ENCODE data around the gene ATF7IP.

Gene ATF7IP

DNA sequence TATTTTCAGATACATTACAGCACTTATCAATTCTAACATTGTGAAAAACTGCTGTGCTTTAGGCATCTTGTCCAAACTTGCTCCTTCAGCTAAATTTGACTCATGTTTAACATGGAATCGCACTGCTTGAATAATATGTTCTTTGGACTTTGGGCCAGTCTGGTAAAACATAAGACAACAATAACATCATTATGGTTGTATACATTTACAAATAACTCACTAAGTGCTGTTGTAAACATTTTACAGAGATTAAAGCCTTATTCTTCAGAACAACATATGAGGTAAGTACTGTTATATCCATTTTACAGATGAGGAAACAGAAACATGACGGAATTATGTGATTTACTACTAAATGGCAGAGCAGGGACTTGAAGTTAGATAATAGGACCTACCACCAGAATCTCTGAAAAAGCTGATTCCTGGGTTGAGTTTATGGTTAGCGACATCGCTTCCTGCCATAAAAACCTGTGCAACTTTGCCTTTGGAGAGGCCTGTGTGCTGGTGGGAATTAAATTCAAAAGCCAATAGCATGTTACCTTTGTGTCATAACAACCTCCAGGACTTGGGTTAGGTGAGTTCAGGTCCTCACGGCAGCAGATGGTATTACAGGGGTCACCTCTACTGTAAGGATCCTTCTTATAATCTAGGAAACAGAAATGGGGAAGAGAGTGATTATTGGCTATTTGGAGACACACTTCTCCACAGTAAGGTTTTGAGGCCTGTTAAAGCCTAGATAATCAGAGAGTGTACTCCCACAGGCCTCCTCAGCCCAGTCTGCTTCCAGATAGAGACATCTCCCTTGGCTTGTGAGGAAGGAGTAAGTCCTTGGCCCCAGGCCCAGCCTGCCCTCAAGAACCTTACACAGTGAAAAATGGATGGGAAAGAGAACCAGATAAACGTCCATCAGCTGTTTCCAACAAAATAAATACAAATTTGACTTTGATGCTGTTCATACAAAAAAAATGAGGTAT is 140.4 kb downstream of the ATF7IP start:
- no peak for DNase-seq

DNA sequence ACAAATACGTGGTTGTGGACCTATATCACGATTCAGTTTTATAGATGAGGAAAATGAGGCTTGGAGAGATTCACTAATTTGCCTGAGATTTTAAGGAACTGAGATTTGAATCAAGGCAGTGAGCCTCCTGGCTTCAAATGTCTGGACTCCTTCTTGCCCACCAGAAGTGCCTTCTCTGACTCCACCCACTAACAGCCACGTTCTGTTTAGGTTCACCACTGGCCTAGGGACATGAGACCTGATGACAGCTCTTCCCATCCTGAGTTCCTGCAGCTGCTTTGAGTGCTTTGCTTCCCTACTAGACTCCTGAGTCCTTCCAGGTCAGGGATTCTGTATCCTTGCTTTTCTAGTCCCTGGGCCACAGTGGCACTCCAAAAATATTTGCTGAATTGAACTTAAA is 145.1 kb downstream of the ATF7IP start:
- no peak for DNase-seq

DNA sequence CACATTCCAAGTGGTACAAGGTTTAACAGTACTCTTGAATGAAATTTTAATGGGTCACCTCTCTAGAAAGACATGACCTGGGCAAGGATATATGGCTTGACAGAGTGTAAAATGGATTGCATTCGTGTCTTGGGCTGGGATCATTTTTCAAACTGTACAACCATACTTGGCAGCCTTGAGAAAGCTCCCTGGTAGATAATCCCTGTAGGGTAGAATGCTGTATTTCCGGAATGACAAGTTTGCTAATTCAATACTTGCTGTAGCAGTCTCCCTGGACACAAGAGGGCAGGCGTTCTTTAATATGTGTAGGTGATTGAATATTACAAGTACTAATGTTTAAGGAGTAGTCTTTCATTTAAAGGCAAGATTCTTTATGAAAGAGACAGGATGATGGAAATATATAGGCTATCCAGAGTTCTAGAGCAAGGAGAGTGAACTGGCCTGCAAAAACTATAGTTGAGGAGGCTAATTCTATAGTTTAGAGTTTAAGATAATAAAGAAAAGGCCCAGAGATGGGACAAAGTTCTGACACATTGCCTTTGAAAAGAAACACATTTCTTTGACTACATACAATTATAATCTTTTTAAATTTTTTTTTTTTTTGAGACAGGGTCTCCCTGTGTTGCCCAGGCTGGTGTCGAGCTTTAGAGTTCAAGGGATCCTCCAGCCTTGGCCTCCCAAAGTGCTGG is 148.8 kb downstream of the ATF7IP start:
- DNase-seq, result no peak

DNA sequence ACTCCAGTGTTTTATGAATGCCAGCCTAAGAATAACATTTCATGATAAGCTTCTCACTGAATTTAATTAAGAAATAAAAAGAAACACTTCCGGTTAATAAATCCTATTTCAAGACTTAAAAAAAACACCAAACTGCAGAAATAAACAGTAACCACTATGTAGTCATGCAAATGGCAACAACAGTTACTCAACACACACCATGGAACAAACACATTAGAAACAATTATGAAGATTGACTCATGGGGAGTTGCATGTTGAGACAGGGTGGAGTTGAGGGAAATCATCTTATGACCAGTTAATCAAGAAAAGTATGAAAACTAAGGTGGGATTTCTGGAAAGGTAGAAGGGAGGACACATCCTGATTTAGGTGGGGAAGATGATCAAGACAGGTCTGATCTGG is 149.5 kb downstream of the ATF7IP start:
- DNase-seq, result no peak

DNA sequence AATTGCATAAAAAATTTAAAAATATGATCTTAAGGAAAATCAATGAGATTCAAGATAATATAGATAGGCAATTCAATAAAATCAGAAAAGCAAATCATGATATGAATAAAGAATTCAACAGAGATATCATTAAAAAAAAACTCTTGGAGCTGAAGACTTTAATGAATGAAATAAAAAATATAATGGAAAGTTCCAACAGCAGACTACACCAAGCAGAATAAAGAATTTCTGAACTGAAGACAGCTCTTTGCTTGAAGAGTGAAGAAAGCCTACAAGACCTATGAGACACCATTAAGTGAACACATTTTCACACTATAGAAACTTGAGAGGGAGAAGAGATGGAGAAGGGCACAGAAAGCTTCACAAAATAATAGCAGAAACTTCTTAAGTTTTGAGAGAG is 156.3 kb downstream of the ATF7IP start:
- DNase-seq, result no peak

DNA sequence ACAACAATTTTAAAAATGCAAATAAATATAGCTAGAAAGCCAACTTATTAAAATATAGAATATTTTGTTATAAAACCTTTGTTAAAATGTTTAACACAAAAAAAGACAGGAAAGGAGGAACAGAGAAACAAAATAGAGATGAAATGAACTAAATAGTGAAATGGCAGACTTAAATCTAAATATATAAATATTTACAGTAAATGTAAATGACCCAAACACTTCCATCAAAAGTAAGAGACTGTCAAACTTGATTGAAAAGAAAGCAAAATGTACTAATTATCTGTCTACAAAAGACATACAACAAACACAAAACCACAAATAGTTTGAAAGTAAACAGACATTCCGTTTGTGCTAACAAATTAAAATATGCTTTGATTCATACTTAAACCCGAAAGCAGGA is 160.5 kb downstream of the ATF7IP start:
- no peak for DNase-seq

DNA sequence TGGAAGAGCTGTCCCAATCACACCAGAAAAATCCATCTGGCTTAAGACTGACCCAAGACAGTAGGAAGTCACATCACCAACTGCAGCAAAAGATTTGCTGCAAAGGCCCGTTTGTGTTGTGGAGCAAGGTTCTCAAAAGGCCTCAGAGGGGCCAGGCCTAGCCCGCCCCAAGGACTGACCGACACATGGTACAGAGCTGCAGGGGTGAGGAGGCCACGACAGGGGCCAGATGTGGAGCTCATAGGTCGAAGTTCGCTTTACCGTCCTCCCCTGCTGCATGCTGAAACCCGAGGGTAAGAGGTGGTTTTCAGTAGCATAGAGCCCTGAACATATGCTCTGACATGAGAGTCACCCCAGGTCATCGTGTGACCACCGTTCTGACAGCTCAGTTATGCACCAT is 166.7 kb downstream of the ATF7IP start:
- DNase-seq, result no peak

DNA sequence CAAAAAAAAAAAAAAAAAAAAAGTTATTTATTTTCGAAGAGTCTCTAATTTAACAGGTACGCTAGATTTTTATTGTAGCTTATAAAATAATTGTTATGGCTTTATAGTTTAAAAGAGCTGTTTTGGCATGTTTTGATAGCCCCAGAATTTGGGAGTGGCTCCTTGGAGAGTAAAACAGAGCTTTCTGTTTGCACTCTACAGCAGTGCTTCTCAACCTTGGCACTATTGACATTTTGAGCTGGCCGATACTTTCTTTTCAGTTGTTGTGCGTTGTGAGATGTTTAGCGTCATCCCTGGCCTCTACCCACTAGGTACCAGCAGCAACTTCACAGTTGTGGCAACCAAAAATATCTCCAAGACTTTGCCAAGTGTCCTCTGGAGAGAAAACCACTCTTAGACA is 171.6 kb downstream of the ATF7IP start:
- no peak for DNase-seq

DNA sequence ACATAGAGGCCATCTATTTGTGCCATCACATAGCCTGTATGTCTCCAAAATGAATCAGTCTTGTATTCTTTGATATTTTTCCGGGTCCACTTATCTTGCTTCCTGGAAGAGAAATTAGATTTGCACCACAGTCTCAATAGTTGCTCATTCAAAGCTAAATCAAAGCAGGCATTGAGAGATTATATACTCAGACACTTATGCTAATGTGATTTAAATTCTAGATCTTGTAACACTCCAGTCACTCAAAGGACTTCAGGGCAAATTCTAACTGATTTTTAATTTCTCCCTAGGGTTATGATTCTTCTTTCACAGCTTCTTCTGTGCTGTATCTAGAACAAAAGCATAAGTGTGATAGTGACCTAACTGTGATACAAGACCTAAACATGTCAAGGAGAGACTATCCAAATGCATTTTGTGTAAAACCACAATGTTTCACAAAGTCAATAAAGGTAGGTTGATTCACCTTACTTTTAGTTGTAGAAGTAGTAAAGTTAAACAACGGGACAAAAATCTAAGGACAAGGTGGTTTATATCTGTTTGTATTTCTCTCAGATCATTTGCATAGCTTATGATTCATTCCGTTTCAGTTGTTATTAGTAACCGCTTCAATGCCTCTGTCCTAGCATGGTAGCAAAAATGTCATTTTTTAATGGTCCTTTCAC is 175.4 kb downstream of the ATF7IP start:
- no peak for DNase-seq

DNA sequence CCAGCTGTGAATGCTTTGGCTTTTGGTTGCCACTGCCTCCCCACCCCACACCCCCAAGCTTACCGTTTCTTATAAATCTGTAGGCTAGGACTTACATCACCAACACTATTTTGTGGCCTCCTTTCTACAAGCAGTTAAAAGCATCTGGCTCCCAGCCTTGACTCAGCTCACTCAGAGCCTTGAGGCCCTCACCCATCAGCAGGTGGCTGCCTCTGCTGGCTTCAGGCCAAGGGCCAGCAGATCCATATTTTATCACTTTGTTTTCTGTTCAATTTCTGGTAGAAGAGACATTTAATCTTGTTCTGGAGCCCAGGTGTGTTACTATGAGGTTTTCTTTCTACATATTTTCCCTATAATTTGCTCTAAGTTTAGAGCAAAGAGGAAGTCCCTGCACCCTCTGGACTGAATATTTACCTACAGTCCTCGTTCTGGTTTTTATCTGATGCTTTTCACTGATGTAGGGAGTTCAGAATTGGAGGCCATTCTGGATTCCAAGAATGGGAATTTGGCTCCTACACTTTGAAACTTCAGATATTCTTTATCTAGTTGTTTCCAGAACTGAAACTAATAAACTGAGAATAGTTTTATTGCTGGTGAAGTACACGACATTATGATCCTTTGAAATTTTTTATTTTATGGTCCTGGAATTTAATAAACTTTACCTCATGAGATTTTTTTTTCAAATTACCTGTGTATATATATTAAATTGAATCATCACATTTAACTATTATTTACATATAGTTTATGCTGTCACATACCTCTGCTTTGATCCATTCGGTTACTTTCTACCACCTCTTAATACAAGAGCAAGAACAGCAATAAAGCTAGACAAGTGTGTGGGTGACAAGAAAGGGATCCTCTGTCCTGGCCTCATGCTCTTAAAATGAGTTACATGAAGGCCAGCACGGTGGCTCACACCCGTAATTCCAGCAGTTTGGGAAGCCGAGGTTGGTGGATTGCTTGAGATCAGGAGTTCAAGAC is 180.0 kb downstream of the ATF7IP start:
- DNase-seq, result no peak

DNA sequence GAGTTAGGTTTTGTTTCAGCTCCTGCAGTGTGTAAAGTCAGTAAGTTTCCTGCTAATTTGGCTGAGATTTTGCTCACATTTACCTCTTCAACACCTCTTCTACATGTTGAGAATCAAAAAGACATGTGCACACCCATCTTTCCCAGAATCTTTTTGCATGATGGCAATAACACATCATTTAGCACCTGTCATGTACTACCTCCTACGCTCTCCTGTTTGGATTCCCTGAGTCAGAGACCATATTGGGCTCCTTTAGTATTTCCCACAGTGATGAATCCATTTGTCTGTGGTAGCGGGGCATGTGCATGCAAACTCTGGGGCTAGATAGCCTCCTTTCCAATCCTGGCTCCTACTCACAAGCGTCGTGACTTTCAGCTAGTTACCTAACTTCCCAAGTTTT is 182.1 kb downstream of the ATF7IP start:
- DNase-seq, result no peak

DNA sequence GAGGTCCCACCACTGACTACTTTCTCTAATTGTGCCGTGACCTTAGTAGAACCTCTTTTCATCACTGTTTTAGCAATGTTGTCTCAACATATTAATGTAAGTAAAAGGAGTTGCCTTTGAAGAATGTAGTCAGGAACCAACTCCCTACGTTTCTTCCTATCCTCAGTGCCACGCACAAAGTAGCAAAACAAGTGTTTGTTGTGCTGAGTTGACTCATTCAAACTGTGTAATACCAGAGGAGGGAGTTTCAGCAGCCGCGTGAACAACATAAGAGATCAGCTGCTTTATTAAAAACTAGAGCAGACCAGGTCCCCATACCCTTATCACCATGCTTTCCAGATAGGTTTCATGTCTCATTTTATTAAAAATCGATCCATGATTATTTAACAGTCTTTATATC is 183.1 kb downstream of the ATF7IP start:
- DNase-seq, result no peak
